Mesenchymal stem cell (in vitro differentiated cells and primary cell): ENCODE data around the gene FGB.

Experiments
- DNase-seq: peaks from one replicate; pipeline ENCODE4 v3.0.0-alpha.2; 2013
- H2AFZ ChIP-seq: one replicate; pipeline ENCODE4 v1.6.1; 2013; ENCODE audit warnings: low read depth, mild to moderate bottlenecking, control low read depth, inconsistent platforms, low read length, moderate library complexity
- H2AK5ac ChIP-seq: 2 replicates; pipeline ENCODE4 v1.6.1; 2013; ENCODE audit warnings: low read length, moderate library complexity, mild to moderate bottlenecking, inconsistent platforms; ENCODE audit not compliant: severe bottlenecking
- H2BK120ac ChIP-seq: one replicate; pipeline ENCODE4 v1.6.1; 2013; ENCODE audit warnings: low read depth, mild to moderate bottlenecking, inconsistent platforms, low read length, moderate library complexity
- H2BK12ac ChIP-seq, 2 experiments: one replicate each; pipeline ENCODE4 v1.6.1; 2013; ENCODE audit warnings: inconsistent platforms in 2 of 2, low read length in 2 of 2, mild to moderate bottlenecking in 2 of 2, moderate library complexity in 2 of 2, control low read depth in 1 of 2
- H2BK15ac ChIP-seq: one replicate; pipeline ENCODE4 v1.6.1; 2013; ENCODE audit warnings: mild to moderate bottlenecking, low read depth, inconsistent platforms; ENCODE audit not compliant: poor library complexity, severe bottlenecking
- H2BK5ac ChIP-seq: 2 replicates; pipeline ENCODE4 v1.6.1; 2013; ENCODE audit warnings: low read depth, mild to moderate bottlenecking, low read length, control low read depth, inconsistent platforms; ENCODE audit not compliant: poor library complexity, severe bottlenecking
- H3K14ac ChIP-seq, 2 experiments: one replicate each; pipeline ENCODE4 v1.6.1; 2013; ENCODE audit warnings: inconsistent platforms in 2 of 2, low read length in 2 of 2, control low read depth in 1 of 2, mild to moderate bottlenecking in 1 of 2, moderate library complexity in 1 of 2
- H3K18ac ChIP-seq, 2 experiments: one replicate each; pipeline ENCODE4 v1.6.1; 2013; ENCODE audit warnings: inconsistent platforms in 2 of 2, low read length in 2 of 2, control low read depth in 1 of 2, low read depth in 1 of 2, mild to moderate bottlenecking in 1 of 2
- H3K23ac ChIP-seq, 2 experiments: one replicate each; pipeline ENCODE4 v1.6.1; 2013; ENCODE audit warnings: inconsistent platforms in 2 of 2, low read length in 2 of 2, mild to moderate bottlenecking in 2 of 2, moderate library complexity in 2 of 2, control low read depth in 1 of 2
- H3K27ac ChIP-seq: 2 replicates; pipeline ENCODE4 v1.5.1; 2013; ENCODE audit warnings: mild to moderate bottlenecking, moderate library complexity, low read length, control low read depth, inconsistent platforms; ENCODE audit not compliant: poor library complexity, severe bottlenecking
- H3K27me3 ChIP-seq, 2 experiments: 2 replicates each; pipeline versions ENCODE4 v1.6.1 to v1.7.0; 2013; ENCODE audit warnings: low read length in 2 of 2, mild to moderate bottlenecking in 2 of 2, moderate library complexity in 2 of 2, control low read depth in 1 of 2, inconsistent platforms in 1 of 2; ENCODE audit not compliant: control insufficient read depth in 1 of 2, insufficient read depth in 1 of 2
- H3K36me3 ChIP-seq, 2 experiments: 2 replicates each; pipeline versions ENCODE4 v1.6.1 to v1.7.0; 2013; ENCODE audit warnings: low read length in 2 of 2, control low read depth in 1 of 2, inconsistent platforms in 1 of 2, low read depth in 1 of 2, mild to moderate bottlenecking in 1 of 2; ENCODE audit not compliant: insufficient read depth in 2 of 2, control insufficient read depth in 1 of 2
- H3K4ac ChIP-seq, 2 experiments: one replicate each; pipeline ENCODE4 v1.6.1; 2013; ENCODE audit warnings: inconsistent platforms in 2 of 2, low read length in 2 of 2, mild to moderate bottlenecking in 2 of 2, moderate library complexity in 2 of 2, control low read depth in 1 of 2, low read depth in 1 of 2
- H3K4me1 ChIP-seq: 2 replicates; pipeline ENCODE4 v1.6.1; 2013; ENCODE audit warnings: low read depth, low read length, control low read depth; ENCODE audit not compliant: control insufficient read depth, insufficient read depth
- H3K4me2 ChIP-seq: 2 replicates; pipeline ENCODE4 v1.6.1; 2013; ENCODE audit warnings: low read length, mild to moderate bottlenecking, inconsistent platforms; ENCODE audit not compliant: poor library complexity, severe bottlenecking
- H3K4me3 ChIP-seq, 2 experiments: 2 replicates each; pipeline versions ENCODE4 v1.5.1 to v1.7.0; 2013; ENCODE audit warnings: low read length in 2 of 2, mild to moderate bottlenecking in 2 of 2, control low read depth in 1 of 2, low read depth in 1 of 2; ENCODE audit not compliant: insufficient read depth in 1 of 2
- H3K79me1 ChIP-seq: replicated peaks from 2 replicates; pipeline ENCODE4 v1.6.1; 2013; ENCODE audit warnings: mild to moderate bottlenecking, control low read depth, low read length, inconsistent platforms; ENCODE audit not compliant: poor library complexity, severe bottlenecking
- H3K9ac ChIP-seq: 2 replicates; pipeline ENCODE4 v1.7.0; 2013; ENCODE audit warnings: mild to moderate bottlenecking, low read length, moderate library complexity
- H3K9me3 ChIP-seq: 2 replicates; pipeline ENCODE4 v1.7.0; 2013; ENCODE audit warnings: mild to moderate bottlenecking, low read length; ENCODE audit not compliant: control insufficient read depth
- H4K8ac ChIP-seq: one replicate; pipeline ENCODE4 v1.6.1; 2013; ENCODE audit warnings: inconsistent platforms, mild to moderate bottlenecking, low read length, moderate library complexity
- H4K91ac ChIP-seq: one replicate; pipeline ENCODE4 v1.6.1; 2013; ENCODE audit warnings: mild to moderate bottlenecking, low read length, inconsistent platforms
- WGBS: methylation state at CpG from one replicate; pipeline ENCODE4 v1.1.7; 2013; ENCODE audit warnings: mixed read lengths; 5-methylcytosine and 5-hydroxymethylcytosine counted together

FGB gene

GRCh38 chr4:154616287-154616686 lies 53.5 kb downstream of the FGB start:
- no peaks in the 10 kb centered on the region for H3K36me3 ChIP-seq
- no peak overlapping the region for H2BK5ac ChIP-seq
- H2BK15ac ChIP-seq: no peak overlapping the region
- H3K4me1 ChIP-seq: peaks cover 2% of the 10 kb centered on the region
- no peak overlapping the region for H3K27ac ChIP-seq
- H2BK12ac ChIP-seq: no peak overlapping the region
- H2AK5ac ChIP-seq: peak overlapping the region; percentile 49
- no peak overlapping the region for H2AFZ ChIP-seq
- DNase-seq: no peak
- no peak overlapping the region for H3K18ac ChIP-seq
- H3K9ac ChIP-seq: no peak overlapping the region
- H4K8ac ChIP-seq: no peak overlapping the region
- peaks cover 0 to 4% of the 10 kb centered on the region in 2 experiments for H3K27me3 ChIP-seq
- H4K91ac ChIP-seq: no peak overlapping the region
- no peaks in the 10 kb centered on the region for H3K9me3 ChIP-seq
- WGBS: 98% methylated on average over 4 of the region's 4 CpGs
- H3K4ac ChIP-seq: no peak overlapping the region
- no peak overlapping the region for H3K4me3 ChIP-seq
- H2BK120ac ChIP-seq: no peak overlapping the region
- no peak overlapping the region for H3K23ac ChIP-seq
- no peak overlapping the region for H3K4me2 ChIP-seq
- H3K79me1 ChIP-seq: no peaks in the 10 kb centered on the region
- H3K14ac ChIP-seq: no peak overlapping the region

GRCh38 chr4:154616731-154617130 lies 53.9 kb downstream of the FGB start:
- no peak for DNase-seq
- H3K4me1 ChIP-seq: peaks cover 2% of the 10 kb centered on the region
- no peak overlapping the region for H3K9ac ChIP-seq
- H2BK15ac ChIP-seq: no peak overlapping the region
- no peaks in the 10 kb centered on the region for H3K36me3 ChIP-seq
- H4K8ac ChIP-seq: no peak overlapping the region
- no peak overlapping the region for H4K91ac ChIP-seq
- H3K14ac ChIP-seq: no peak overlapping the region
- no peak overlapping the region for H3K4me3 ChIP-seq
- no peak overlapping the region for H3K27ac ChIP-seq
- no peaks in the 10 kb centered on the region for H3K79me1 ChIP-seq
- no peaks in the 10 kb centered on the region for H3K9me3 ChIP-seq
- whole genome bisulfite sequencing: 94% methylated on average over 1 of the region's 2 CpGs
- no peak overlapping the region for H3K23ac ChIP-seq
- no peak overlapping the region for H3K4ac ChIP-seq
- H3K4me2 ChIP-seq: no peak overlapping the region
- no peak overlapping the region for H2AK5ac ChIP-seq
- H3K27me3 ChIP-seq: peaks cover 0 to 4% of the 10 kb centered on the region in 2 experiments
- no peak overlapping the region for H2BK12ac ChIP-seq
- H2BK5ac ChIP-seq: no peak overlapping the region
- no peak overlapping the region for H2AFZ ChIP-seq
- H3K18ac ChIP-seq: no peak overlapping the region
- no peak overlapping the region for H2BK120ac ChIP-seq

GRCh38 chr4:154617820-154618317 lies 55.1 kb downstream of the FGB start:
- no peak overlapping the region for H2AFZ ChIP-seq
- no peak overlapping the region for H3K4me2 ChIP-seq
- no peaks in the 10 kb centered on the region for H3K79me1 ChIP-seq
- H2BK15ac ChIP-seq: no peak overlapping the region
- no peaks in the 10 kb centered on the region for H3K27me3 ChIP-seq
- no peak overlapping the region for H3K18ac ChIP-seq
- no peak overlapping the region for H4K8ac ChIP-seq
- H2AK5ac ChIP-seq: no peak overlapping the region
- no peak overlapping the region for H3K4me3 ChIP-seq
- no peaks in the 10 kb centered on the region for H3K9me3 ChIP-seq
- no peak overlapping the region for H3K23ac ChIP-seq
- H2BK5ac ChIP-seq: no peak overlapping the region
- H2BK120ac ChIP-seq: no peak overlapping the region
- no peak overlapping the region for H3K14ac ChIP-seq
- H3K4me1 ChIP-seq: peaks cover 2% of the 10 kb centered on the region
- H3K36me3 ChIP-seq: no peaks in the 10 kb centered on the region
- WGBS: 85% methylated on average over 2 of the region's 5 CpGs
- no peak overlapping the region for H4K91ac ChIP-seq
- H2BK12ac ChIP-seq: no peak overlapping the region
- no peak overlapping the region for H3K9ac ChIP-seq
- no peak for DNase-seq
- no peak overlapping the region for H3K27ac ChIP-seq
- H3K4ac ChIP-seq: no peak overlapping the region

DNA sequence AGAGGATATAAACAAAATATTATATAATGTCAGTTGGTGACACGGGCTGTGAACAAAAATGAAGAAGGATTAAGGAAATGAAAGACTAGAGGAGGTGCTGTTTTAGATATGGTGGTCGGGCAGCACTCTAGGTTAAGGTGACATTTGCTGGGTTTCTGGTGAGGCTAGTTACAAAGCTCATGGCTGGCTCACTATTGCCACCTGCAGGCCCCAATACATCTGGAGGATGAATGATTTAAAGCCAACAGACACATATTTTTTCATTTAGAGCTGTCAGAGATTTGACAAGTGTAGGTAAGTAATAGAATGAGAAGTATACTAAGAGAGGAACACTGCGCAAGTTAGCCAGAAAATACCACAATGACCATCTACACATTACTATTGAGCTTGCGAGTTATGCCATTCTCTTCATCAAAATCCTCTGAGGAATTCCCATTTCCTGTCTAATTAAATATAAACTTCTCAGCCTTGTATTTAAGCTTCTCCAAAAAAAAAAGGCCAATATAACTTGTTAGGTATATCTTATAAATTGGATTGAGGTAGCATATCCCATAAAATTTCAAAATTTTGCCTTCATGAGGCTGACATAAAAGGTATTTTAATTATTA lies 56.0 kb downstream of the FGB start:
- WGBS: 50% methylated on average over 4 of the region's 4 CpGs
- no peak overlapping the region for H3K9ac ChIP-seq
- peak; percentile 38 for DNase-seq

More for the DNA sequence above, 56.0 kb downstream of the FGB start:
- no peaks in the 10 kb centered on the region for H3K9me3 ChIP-seq
- no peak overlapping the region for H2BK12ac ChIP-seq
- no peak overlapping the region for H2BK120ac ChIP-seq
- no peak overlapping the region for H2BK15ac ChIP-seq
- no peak overlapping the region for H2AFZ ChIP-seq
- H3K14ac ChIP-seq: no peak overlapping the region
- no peaks in the 10 kb centered on the region for H3K36me3 ChIP-seq
- no peak overlapping the region for H3K23ac ChIP-seq
- no peak overlapping the region for H2AK5ac ChIP-seq
- no peaks in the 10 kb centered on the region for H3K27me3 ChIP-seq
- H3K79me1 ChIP-seq: no peaks in the 10 kb centered on the region
- H3K4me3 ChIP-seq: no peak overlapping the region
- H3K27ac ChIP-seq: no peak overlapping the region
- no peak overlapping the region for H3K4me2 ChIP-seq
- peaks cover 2% of the 10 kb centered on the region for H3K4me1 ChIP-seq
- no peak overlapping the region for H2BK5ac ChIP-seq
- H3K18ac ChIP-seq: no peak overlapping the region
- H4K91ac ChIP-seq: no peak overlapping the region
- H3K4ac ChIP-seq: no peak overlapping the region
- H4K8ac ChIP-seq: no peak overlapping the region
